Muscle of leg (tissue), 11 donors: ENCODE data around the gene GYPC. TPM values are rescaled to one million over a fixed set of nuclear protein-coding genes. Genes with fewer than 3 reads are reported as not detected.

Source experiments
- DNase-seq: peaks from one replicate; pipeline ENCODE4 v3.0.0; 2013
- H3K27ac ChIP-seq: one replicate; pipeline ENCODE4 v1.5.1; 2013; ENCODE audit warnings: mild to moderate bottlenecking, low read length, control low read depth
- H3K27me3 ChIP-seq: one replicate; pipeline ENCODE4 v1.6.1; 2013; ENCODE audit warnings: low read length; ENCODE audit not compliant: control insufficient read depth, insufficient read depth
- H3K36me3 ChIP-seq: one replicate; pipeline ENCODE4 v1.6.1; 2013; ENCODE audit warnings: low read length; ENCODE audit not compliant: control insufficient read depth, insufficient read depth
- H3K4me1 ChIP-seq: one replicate; pipeline ENCODE4 v1.6.1; 2013; ENCODE audit warnings: low read length; ENCODE audit not compliant: control insufficient read depth, insufficient read depth
- H3K4me3 ChIP-seq: one replicate; pipeline ENCODE4 v1.5.1; 2013; ENCODE audit warnings: low read length, control low read depth
- H3K9me3 ChIP-seq: replicated peaks from 2 replicates; pipeline ENCODE4 v1.6.1; 2013; ENCODE audit warnings: low read depth, low read length; ENCODE audit not compliant: control insufficient read depth
- WGBS: methylation state at CpG from one replicate; pipeline ENCODE4 v1.1.5; 2013; ENCODE audit warnings: missing lambda C conversion rate; ENCODE audit not compliant: insufficient coverage; 5-methylcytosine and 5-hydroxymethylcytosine counted together
- polyA plus RNA-seq, 8 donors: library from polyadenylated mRNA; unstranded; fragments of 120-200 nt; gene quantifications; one replicate each; pipeline versions ENCODE4 v1.2.1 to v1.2.3, GENCODE V29; 2013; ENCODE audit warnings: inconsistent platforms in 1 of 8, low replicate concordance in 1 of 8; ENCODE audit not compliant: insufficient read length in 8 of 8, insufficient read depth in 1 of 8
- total RNA-seq: library from RNA; stranded (reverse); fragments of 120-200 nt; gene quantifications from one replicate; pipeline ENCODE4 v1.2.4, GENCODE V29; 2013

The GYPC gene
- total and polyA plus RNA-seq, 9 donors: 101 to 123 (median 116) TPM

DNA sequence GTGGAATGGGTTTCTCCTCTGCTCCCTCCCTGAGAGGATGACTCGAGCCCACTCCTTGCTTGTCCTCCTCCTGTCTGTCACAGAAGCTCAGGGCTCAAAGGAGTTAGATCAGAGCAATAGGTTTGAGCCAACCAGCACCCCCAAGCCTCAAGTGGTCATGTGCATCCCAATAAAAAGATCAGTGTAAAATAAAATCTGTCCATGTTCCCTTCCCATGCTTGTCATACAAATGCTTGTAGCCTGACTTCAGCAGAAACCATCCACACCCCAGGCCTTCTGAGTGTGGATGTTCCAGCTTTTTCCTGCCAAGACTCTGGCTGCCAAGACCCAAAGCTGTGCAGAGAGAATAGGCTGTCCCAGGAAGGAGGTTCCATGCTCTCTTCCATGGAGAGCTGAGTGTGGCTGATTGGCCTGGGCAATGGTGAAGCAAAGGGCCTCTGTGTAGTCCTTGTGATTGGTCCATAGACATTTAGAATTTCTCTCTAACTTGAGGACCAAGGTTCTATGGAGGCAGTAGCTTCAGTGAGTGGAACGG is 67.4 kb downstream of the GYPC start:
- no peaks in the 10 kb centered on the region for H3K27me3 ChIP-seq
- H3K4me1 ChIP-seq: peaks cover 41% of the 10 kb centered on the region
- no peak overlapping the region for H3K27ac ChIP-seq
- no peak overlapping the region for H3K4me3 ChIP-seq
- WGBS: 60% methylated on average over 2 of the region's 2 CpGs
- no peaks in the 10 kb centered on the region for H3K36me3 ChIP-seq
- H3K9me3 ChIP-seq: peaks cover 13% of the 10 kb centered on the region
- peak; percentile 82 for DNase-seq

GRCh38 chr2:126725580-126725979 is 69.6 kb downstream of the GYPC start:
- Histone ChIP-seq H3K27me3 (no peaks in the 10 kb centered on the region), H3K4me3 (no peak overlapping the region), H3K27ac (no peak overlapping the region), H3K9me3 (peaks cover 13% of the 10 kb centered on the region), H3K36me3 (no peaks in the 10 kb centered on the region), H3K4me1 (peaks cover 22% of the 10 kb centered on the region)
- no peak for DNase-seq

- H3K27me3 ChIP-seq: no peaks in the 10 kb centered on the region
- 83% methylated on average over 4 of the region's 4 CpGs for WGBS
These were observed 73.9 kb downstream of the GYPC start for GRCh38 chr2:126729896-126730295.

DNA sequence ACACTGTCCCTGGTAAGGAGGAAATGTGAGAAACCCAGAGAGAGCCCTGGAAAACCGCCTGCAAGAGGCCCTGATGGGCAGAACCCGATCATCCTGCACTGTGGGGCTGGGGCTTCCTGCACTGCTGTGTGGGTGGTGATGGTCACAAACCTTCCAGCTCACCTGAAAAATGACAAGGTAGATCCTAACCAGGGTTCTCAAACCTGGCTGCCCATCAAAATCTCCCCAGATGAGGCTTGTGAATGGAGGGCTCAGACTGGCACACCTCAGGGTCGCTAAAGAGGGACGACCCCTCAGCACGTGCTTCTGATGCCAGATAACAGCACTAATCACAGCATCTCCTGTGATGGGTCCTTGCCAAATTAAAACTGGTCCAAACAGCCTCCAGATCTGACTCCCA is 74.7 kb downstream of the GYPC start:
- Histone ChIP-seq H3K36me3 (no peaks in the 10 kb centered on the region), H3K4me3 (no peak overlapping the region), H3K27ac (no peak overlapping the region), H3K27me3 (no peaks in the 10 kb centered on the region), H3K4me1 (no peaks in the 10 kb centered on the region), H3K9me3 (peaks cover under 1% of the 10 kb centered on the region)
- DNase-seq: no peak
- 60% methylated on average over 1 of the region's 5 CpGs for WGBS

More at GRCh38 chr2:126729896-126730295, 73.9 kb downstream of the GYPC start:
- DNase-seq: no peak
- H3K4me1 ChIP-seq: no peaks in the 10 kb centered on the region
- H3K36me3 ChIP-seq: no peaks in the 10 kb centered on the region
- peaks cover 7% of the 10 kb centered on the region for H3K9me3 ChIP-seq
- H3K4me3 ChIP-seq: no peak overlapping the region
- H3K27ac ChIP-seq: no peak overlapping the region

DNA sequence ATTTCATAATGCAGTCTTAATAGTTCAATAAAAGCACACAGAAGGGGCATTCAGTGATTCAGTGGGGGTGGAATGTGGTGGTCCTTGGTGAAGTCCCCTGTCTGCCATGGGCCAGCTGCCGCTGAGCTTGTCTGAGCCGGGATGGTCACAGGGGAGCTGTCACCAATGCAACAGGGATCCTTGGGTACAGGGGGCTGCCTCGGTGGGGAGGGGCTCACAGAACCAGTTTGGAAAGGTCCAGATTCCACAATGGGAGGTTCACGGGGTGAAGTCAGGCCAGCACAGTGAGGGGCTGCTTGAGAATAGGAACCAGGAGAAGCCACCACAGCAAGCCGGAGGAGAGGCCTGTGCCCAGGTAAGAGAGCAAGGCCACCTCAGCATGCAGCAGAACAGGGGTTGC is 75.4 kb downstream of the GYPC start:
- DNase-seq: no peak
- H3K27me3 ChIP-seq: no peaks in the 10 kb centered on the region
- no peaks in the 10 kb centered on the region for H3K9me3 ChIP-seq
- H3K36me3 ChIP-seq: no peaks in the 10 kb centered on the region
- H3K4me3 ChIP-seq: no peak overlapping the region
- WGBS: 87% methylated on average over 5 of the region's 5 CpGs
- H3K4me1 ChIP-seq: peaks cover 5% of the 10 kb centered on the region
- no peak overlapping the region for H3K27ac ChIP-seq

- 69% methylated on average over 5 of the region's 7 CpGs for WGBS
- Histone ChIP-seq H3K9me3 (no peaks in the 10 kb centered on the region), H3K4me3 (no peak overlapping the region), H3K36me3 (no peaks in the 10 kb centered on the region), H3K4me1 (peaks cover 9% of the 10 kb centered on the region), H3K27ac (no peak overlapping the region), H3K27me3 (no peaks in the 10 kb centered on the region)
- DNase-seq: no peak
These were observed 76.8 kb downstream of the GYPC start for GRCh38 chr2:126732682-126733245.

DNA sequence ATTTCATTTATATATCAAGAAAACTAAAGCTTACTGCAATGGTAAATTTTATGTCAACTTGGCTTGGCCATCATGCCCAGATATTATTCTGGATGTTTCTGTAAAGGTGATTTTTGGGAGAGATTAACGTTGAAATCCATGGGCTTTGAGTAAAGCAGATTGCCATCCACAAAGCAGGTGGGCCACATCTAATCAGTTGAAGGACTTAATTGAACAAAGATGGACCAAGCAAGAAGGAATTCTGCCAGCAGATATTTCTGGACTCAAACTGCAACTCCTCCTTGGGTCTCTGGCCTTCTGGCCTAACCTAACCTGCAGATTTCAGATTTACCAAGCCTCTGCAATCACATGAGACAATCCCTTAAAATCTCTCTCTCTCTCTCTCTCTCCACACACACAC is 77.8 kb downstream of the GYPC start:
- no peaks in the 10 kb centered on the region for H3K36me3 ChIP-seq
- no peak overlapping the region for H3K27ac ChIP-seq
- no peak for DNase-seq
- no peaks in the 10 kb centered on the region for H3K9me3 ChIP-seq
- no peak overlapping the region for H3K4me3 ChIP-seq
- no peaks in the 10 kb centered on the region for H3K27me3 ChIP-seq
- 71% methylated on average over 1 of the region's 1 CpG for WGBS
- peaks cover 9% of the 10 kb centered on the region for H3K4me1 ChIP-seq

DNA sequence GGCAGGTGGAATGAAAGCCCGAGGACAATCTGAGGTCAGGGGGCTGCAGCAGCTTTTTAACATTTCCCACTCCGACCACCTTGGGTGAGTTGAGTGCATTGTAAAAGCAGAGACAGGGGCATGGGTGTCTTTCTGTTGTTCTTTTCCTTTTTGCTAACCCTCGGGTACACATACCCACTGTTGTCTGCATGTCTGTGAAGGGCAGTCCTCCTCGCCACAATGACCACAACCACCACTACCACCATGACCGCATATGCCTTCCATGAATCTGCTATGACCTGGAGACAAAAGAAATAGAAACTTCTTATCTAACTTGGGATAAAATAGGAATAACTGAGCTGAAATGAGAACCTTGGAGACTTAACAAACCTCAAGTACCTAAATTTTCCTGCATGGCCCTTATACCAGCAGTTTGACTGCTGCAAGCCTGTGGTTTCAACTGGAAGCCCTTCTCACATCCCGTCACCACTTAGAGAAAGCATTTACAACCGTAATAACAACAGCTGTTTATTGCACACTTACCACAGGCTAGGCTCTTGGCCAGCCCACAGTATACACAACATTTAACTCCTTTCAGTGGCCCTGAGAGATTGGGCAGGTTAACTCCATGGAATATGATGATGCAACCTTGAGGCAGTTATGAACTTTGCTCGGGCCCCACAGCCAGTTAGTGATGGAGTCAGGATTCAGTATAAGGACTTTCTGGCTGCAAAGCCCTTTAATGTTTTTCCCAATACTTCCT is 80.3 kb downstream of the GYPC start:
- no peak overlapping the region for H3K27ac ChIP-seq
- no peak overlapping the region for H3K4me3 ChIP-seq
- WGBS: 94% methylated on average over 2 of the region's 8 CpGs
- peak; percentile 51 for DNase-seq
- H3K27me3 ChIP-seq: no peaks in the 10 kb centered on the region
- H3K9me3 ChIP-seq: no peaks in the 10 kb centered on the region
- peaks cover 9% of the 10 kb centered on the region for H3K4me1 ChIP-seq
- no peaks in the 10 kb centered on the region for H3K36me3 ChIP-seq

DNA sequence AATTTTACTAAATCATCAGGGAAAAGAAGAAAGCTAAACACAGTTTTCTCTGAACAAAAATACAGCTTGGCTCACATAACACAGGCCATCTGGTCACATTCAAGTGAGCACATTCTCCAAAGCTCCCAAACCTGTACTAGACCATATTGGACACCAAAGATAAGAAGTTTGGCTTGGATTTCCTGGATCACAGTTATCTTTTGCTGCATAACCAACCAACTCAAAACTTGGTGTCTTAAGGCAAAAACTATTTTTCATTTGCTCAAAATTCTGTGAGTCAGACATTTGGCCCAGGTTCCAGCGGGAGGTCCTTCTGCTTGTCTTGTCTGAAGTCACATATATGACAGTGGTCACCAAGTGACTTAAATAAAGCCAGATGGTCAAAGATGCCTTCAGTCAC is 83.2 kb downstream of the GYPC start:
- Histone ChIP-seq H3K4me1 (peaks cover 9% of the 10 kb centered on the region), H3K27ac (no peak overlapping the region), H3K4me3 (no peak overlapping the region), H3K9me3 (peaks cover 2% of the 10 kb centered on the region), H3K27me3 (no peaks in the 10 kb centered on the region), H3K36me3 (no peaks in the 10 kb centered on the region)
- 75% methylated on average over 1 of the region's 1 CpG for WGBS
- DNase-seq: peak; percentile 27

DNA sequence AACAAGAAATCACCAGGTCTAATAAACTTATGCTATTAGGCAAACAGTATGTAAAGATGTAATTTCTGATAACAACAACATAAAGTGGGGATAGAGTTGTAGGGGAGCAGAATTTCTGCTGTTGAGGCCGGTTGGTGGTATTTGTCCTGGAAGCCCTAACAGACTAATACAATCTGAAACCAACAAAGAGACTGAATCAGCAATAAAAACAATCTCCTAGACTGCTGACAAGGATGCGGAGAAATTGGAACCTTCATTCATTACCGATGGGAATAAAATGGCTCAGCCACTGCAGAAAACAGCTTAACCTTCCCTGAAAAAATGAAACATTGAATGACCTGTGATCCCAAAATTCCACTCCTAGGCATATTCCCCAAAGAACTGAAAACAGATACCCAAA is 88.7 kb downstream of the GYPC start:
- no peak overlapping the region for H3K27ac ChIP-seq
- WGBS: 100% methylated on average over 1 of the region's 3 CpGs

More for the DNA sequence above, 88.7 kb downstream of the GYPC start:
- DNase-seq: no peak
- H3K36me3 ChIP-seq: no peaks in the 10 kb centered on the region
- no peaks in the 10 kb centered on the region for H3K4me1 ChIP-seq
- H3K9me3 ChIP-seq: peaks cover 2% of the 10 kb centered on the region
- no peak overlapping the region for H3K4me3 ChIP-seq
- H3K27me3 ChIP-seq: no peaks in the 10 kb centered on the region
